K562 (cell line): Measurements from ENCODE around the gene ZP3. TPM values are rescaled to one million over a fixed set of nuclear protein-coding genes. Genes with fewer than 3 reads are reported as not detected.
"Not testable (repeated sequence)": the region's sequence is repeated elsewhere in the genome, so short reads cannot be mapped to it uniquely, and the experiment has no call there.

Experiments used
- ATAC-seq: fragments of 200-7000 bp; cut with Tn5 transposase; 3 replicates; pipeline ENCODE4 v1.9.1; 2020; ENCODE audit warnings: moderate library complexity
- BruUV-seq: library from RNA; stranded (reverse); fragments of 400-500 nt; replicated peaks from 2 replicates; lab custom pipeline; 2021; lab: Mats Ljungman, UMichigan
- CTCF ChIA-PET: fragments of 300-600 bp; formaldehyde crosslinking; extraction: SDS; loops from one replicate; lab custom pipeline; 2021; ENCODE audit warnings: low intra/inter-chr PET ratio; lab: Yijun Ruan, JAX
- POLR2A ChIA-PET: fragments of 300-600, 350-650 bp; sonication (Branson Sonifier 250); formaldehyde crosslinking; extraction: SDS; loops from one replicate; lab custom pipeline; 2021; ENCODE audit warnings: antibody characterized with exemption, inconsistent platforms; lab: Yijun Ruan, JAX
- DNase-seq, 4 experiments: peaks; one replicate each; pipeline versions ENCODE4 v3.0.0 to v3.0.0-alpha.2; 2011 to 2018; ENCODE audit warnings: low spot score in 3 of 4, mixed read lengths in 3 of 4; ENCODE audit errors: extremely low read depth in 1 of 4
- FAIRE-seq: peaks from 2 replicates; lab custom pipeline; 2011; peaks lifted over from hg19 to GRCh38; lab: Jason Lieb, UNC
- H2AFZ ChIP-seq: 2 replicates; pipeline ENCODE4 v1.6.0; 2011; ENCODE audit warnings: low read depth, low read length, control low read depth, inconsistent platforms
- H3K27ac ChIP-seq: fragments of 200-600 bp; 3 replicates; pipeline ENCODE4 v1.8.0; 2011; ENCODE audit warnings: low read depth, mild to moderate bottlenecking, control low read depth, inconsistent platforms, low read length, moderate library complexity, mixed read lengths; ENCODE audit errors: extremely low read depth
- H3K27me3 ChIP-seq, 2 experiments: fragments of 300-600 bp in 1 of 2; 2 replicates in 1 of 2; 3 replicates in 1 of 2; pipeline versions ENCODE4 v1.6.0 to v1.8.0; 2011; ENCODE audit warnings: inconsistent platforms in 2 of 2, low read length in 2 of 2, mild to moderate bottlenecking in 1 of 2, mixed read lengths in 1 of 2, moderate library complexity in 1 of 2; ENCODE audit not compliant: control insufficient read depth in 2 of 2, insufficient read depth in 2 of 2
- H3K36me3 ChIP-seq: fragments of 300-600 bp; 3 replicates; pipeline ENCODE4 v1.8.0; 2011; ENCODE audit warnings: mild to moderate bottlenecking, low read length, inconsistent platforms; ENCODE audit not compliant: control insufficient read depth, insufficient read depth
- H3K4me1 ChIP-seq, 2 experiments: fragments of 200-600 bp in 1 of 2; replicated peaks in 1 of 2; 2 replicates in 1 of 2; 3 replicates in 1 of 2; pipeline versions ENCODE4 v1.5.1 to v1.8.0; 2011; ENCODE audit warnings: inconsistent platforms in 2 of 2, low read length in 2 of 2, mild to moderate bottlenecking in 1 of 2, mixed read lengths in 1 of 2, moderate library complexity in 1 of 2; ENCODE audit not compliant: control insufficient read depth in 2 of 2, insufficient read depth in 2 of 2
- H3K4me2 ChIP-seq: 2 replicates; pipeline ENCODE4 v1.6.1; 2011; ENCODE audit warnings: low read length, control low read depth, inconsistent platforms, mixed read lengths; ENCODE audit not compliant: insufficient read depth
- H3K4me3 ChIP-seq: fragments of 200-600 bp; sonication (generic), shearing (Covaris generic); 2 replicates; pipeline ENCODE4 v1.5.1; 2016; ENCODE audit warnings: control low read depth, inconsistent platforms
- H3K79me2 ChIP-seq: fragments of 200-600 bp; 3 replicates; pipeline ENCODE4 v1.8.0; 2011; ENCODE audit warnings: low read length, inconsistent platforms; ENCODE audit not compliant: control insufficient read depth, insufficient read depth
- H3K9ac ChIP-seq, 2 experiments: 2 replicates each; pipeline versions ENCODE4 v1.6.0 to v1.6.1; 2011; ENCODE audit warnings: low read depth in 2 of 2, low read length in 2 of 2, control low read depth in 1 of 2, inconsistent platforms in 1 of 2, mild to moderate bottlenecking in 1 of 2, mixed read lengths in 1 of 2; ENCODE audit not compliant: insufficient read depth in 1 of 2
- H3K9me1 ChIP-seq: one replicate; pipeline ENCODE4 v1.6.0; 2011; ENCODE audit warnings: inconsistent platforms, mild to moderate bottlenecking, low read length, moderate library complexity; ENCODE audit not compliant: control insufficient read depth, insufficient read depth
- H3K9me3 ChIP-seq: replicated peaks from 2 replicates; pipeline ENCODE4 v1.5.1; 2011; ENCODE audit warnings: low read depth, low read length, inconsistent platforms; ENCODE audit not compliant: control insufficient read depth, insufficient read depth
- H4K20me1 ChIP-seq: replicated peaks from 2 replicates; pipeline ENCODE4 v1.6.1; 2011; ENCODE audit warnings: low read length, inconsistent platforms, mixed read lengths; ENCODE audit not compliant: control insufficient read depth, insufficient read depth
- CTCF ChIP-seq, 3 experiments: IDR thresholded peaks in 2 of 3; conservative IDR thresholded peaks in 1 of 3; 2 replicates each; pipeline ENCODE4 v1.5.1; 2011 to 2012; ENCODE audit warnings: low read length in 3 of 3, mild to moderate bottlenecking in 3 of 3, control low read depth in 2 of 3, improper control_type of control experiment in 1 of 3, inconsistent platforms in 1 of 3, low read depth in 1 of 3, mixed read lengths in 1 of 3, moderate library complexity in 1 of 3; ENCODE audit not compliant: insufficient read depth in 2 of 3
- RAD21 ChIP-seq, 2 experiments: fragments of 250-450 bp in 1 of 2; fragments of 450-650 bp in 1 of 2; sonication (Bioruptor Pico) in 1 of 2; formaldehyde crosslinking in 1 of 2; IDR thresholded peaks in 1 of 2; conservative IDR thresholded peaks in 1 of 2; 2 replicates each; pipeline versions ENCODE4 v1.4.0 to v1.8.0; 2020 to 2022; ENCODE audit warnings: mild to moderate bottlenecking in 2 of 2, moderate library complexity in 1 of 2
- WGBS: fragments of 100-300 bp; shearing (Covaris generic); methylation state at CpG from one replicate; pipeline ENCODE4 v1.1.6; 2016; ENCODE audit warnings: low coverage, mixed read lengths; ENCODE audit not compliant: insufficient coverage; ENCODE audit errors: missing lambda C conversion rate; 5-methylcytosine and 5-hydroxymethylcytosine counted together
- in situ Hi-C: fragments of 300-500 bp; cut with MboI; formaldehyde crosslinking; loops from 4 replicates; pipeline ENCODE4 v1.15.0; 2018; ENCODE audit warnings: inconsistent platforms, mixed read lengths
- intact Hi-C: fragments of 100-400 bp; cut with micrococcal nuclease; formaldehyde crosslinking; loops from 2 replicates; pipeline ENCODE4 v1.14.2; 2022
- polyA plus RNA-seq, 8 experiments: library from polyadenylated mRNA; depleted of rRNA in 4 of 8; stranded (reverse) in 5 of 8; unstranded in 3 of 8; fragments of >200 nt; fragmentation: Nextera tagmentation in 2 of 8; fragmentation: Illumina TruSeq in 1 of 8; extraction: Ambion mirVana in 2 of 8; extraction: Trizol in 1 of 8; gene quantifications; 2 replicates each; pipeline versions ENCODE4 v1.2.1 to v1.2.3, GENCODE V29; 2011 to 2014; ENCODE audit warnings: inconsistent platforms in 1 of 8, missing spikeins in 1 of 8
- total RNA-seq, 7 experiments: library from RNA; depleted of rRNA in 6 of 7; stranded (reverse); fragments of >200 nt in 6 of 7; fragmentation: Illumina TruSeq in 2 of 7; extraction: Trizol in 2 of 7; gene quantifications; 2 replicates each; pipeline versions ENCODE4 v1.2.1 to v1.2.3, GENCODE V29; 2011 to 2021; ENCODE audit warnings: low replicate concordance in 1 of 7

ZP3 gene
- total and polyA plus RNA-seq, 9 of the 15 experiments (the other 6 are each of a cell fraction or from before 2014, with no cell fraction given) = 1.4 to 3.8 (median 2.4) TPM

GRCh38 chr7:76437873-76438272 is 13.1 kb downstream of the ZP3 start:
- H3K4me2 ChIP-seq, CTCF ChIA-PET, H3K79me2 ChIP-seq, intact Hi-C loops, H3K9me3 ChIP-seq, H3K36me3 ChIP-seq, H2AFZ ChIP-seq, H3K4me3 ChIP-seq, POLR2A ChIA-PET, H3K27ac ChIP-seq, H3K9ac ChIP-seq, H4K20me1 ChIP-seq, H3K27me3 ChIP-seq, H3K9me1 ChIP-seq, H3K4me1 ChIP-seq, BruUV-seq: not testable (repeated sequence)
- in situ Hi-C loops = loop anchor here (10.0 kb wide), 1 partner anchor 67 kb away; no protein-coding TSS in a partner anchor
- peak; percentile 80 for FAIRE-seq
- peak in 1 of 4 experiments; percentile 67 for DNase-seq
- peak; percentile 70 for ATAC-seq
- peak; percentile 43 to 65 (median 54); a peak in 5 of 6 replicates for TF ChIP-seq CTCF (IDR thresholded peaks at IDR 0.05 in 2 of 3, conservative IDR thresholded peaks at IDR 0.05 in 1 of 3; ENCODE audit: insufficient read depth in 2 of 3, low read depth in 1 of 3, low read length in 3 of 3)
- peak in 1 of 2 experiments; percentile 49; a peak in 2 of 4 replicates for TF ChIP-seq RAD21 (CRISPR knock-in tag; conservative IDR thresholded peaks at IDR 0.05 in 1 of 2, IDR thresholded peaks at IDR 0.05 in 1 of 2)
- 0% methylated on average over 1 of the region's 2 CpGs for WGBS

DNA sequence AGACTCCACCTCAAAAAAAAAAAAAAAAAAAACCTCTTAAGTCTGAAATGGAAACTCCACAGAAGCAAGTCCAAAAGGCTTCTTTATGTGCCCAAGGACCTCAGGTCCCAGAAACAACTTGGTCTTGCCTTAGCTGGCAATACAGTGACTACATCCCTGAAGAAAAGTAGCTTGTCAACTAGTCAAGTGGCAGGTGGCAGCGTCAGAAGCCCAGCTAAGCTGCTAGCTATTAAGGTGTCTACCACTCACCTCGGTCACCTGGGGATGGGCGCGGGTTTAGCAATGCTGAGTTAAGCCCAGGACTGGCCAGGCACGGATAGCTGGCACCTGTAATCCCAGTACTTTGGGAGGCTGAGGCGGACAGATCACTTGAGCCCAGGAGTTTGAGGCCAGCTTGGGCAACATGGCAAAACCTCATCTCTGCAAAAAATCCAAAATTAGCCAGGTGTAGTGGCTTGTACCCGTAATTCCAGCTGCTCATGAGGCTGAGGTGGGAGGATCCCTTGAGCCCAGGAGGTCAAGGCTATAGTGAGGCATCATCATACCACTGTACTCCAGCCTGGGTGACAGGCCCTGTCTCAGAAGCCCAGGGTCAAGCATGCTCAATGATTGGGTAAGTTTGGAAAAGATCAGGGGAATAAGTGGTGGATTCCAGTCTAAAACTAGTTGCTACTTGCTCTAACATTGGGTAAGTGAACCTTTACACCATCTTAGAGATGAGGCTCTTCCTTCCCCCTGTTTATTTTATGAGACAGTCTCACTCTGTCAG is 14.6 kb downstream of the ZP3 start:
- H3K9ac ChIP-seq, H4K20me1 ChIP-seq, H3K4me2 ChIP-seq, BruUV-seq, H3K27ac ChIP-seq, H3K9me1 ChIP-seq, intact Hi-C loops, H3K36me3 ChIP-seq, H3K4me1 ChIP-seq, DNase-seq, CTCF ChIA-PET, H2AFZ ChIP-seq, H3K4me3 ChIP-seq, POLR2A ChIA-PET, H3K79me2 ChIP-seq, H3K9me3 ChIP-seq, ATAC-seq, H3K27me3 ChIP-seq: not testable (repeated sequence)
- WGBS = 14% methylated on average over 2 of the region's 7 CpGs
- peak; percentile 26 for FAIRE-seq
- in situ Hi-C loops = loop anchor here (10.0 kb wide), 1 partner anchor 65 kb away; no protein-coding TSS in a partner anchor

- CTCF ChIA-PET, H3K4me2 ChIP-seq, H3K9me3 ChIP-seq, FAIRE-seq, H3K27me3 ChIP-seq, H3K4me3 ChIP-seq, BruUV-seq, H3K36me3 ChIP-seq, H4K20me1 ChIP-seq, ATAC-seq, intact Hi-C loops, H3K27ac ChIP-seq, POLR2A ChIA-PET, H3K9me1 ChIP-seq, H3K9ac ChIP-seq, DNase-seq, H3K79me2 ChIP-seq, H2AFZ ChIP-seq, in situ Hi-C loops, H3K4me1 ChIP-seq: not testable (repeated sequence)
- WGBS = 66% methylated on average over 3 of the region's 4 CpGs
These were observed 15.7 kb downstream of the ZP3 start for GRCh38 chr7:76440404-76440803.
